Calu3 (cell line): Measurements from ENCODE around the gene OBP2B. TPM values are rescaled to one million over a fixed set of nuclear protein-coding genes. Genes with fewer than 3 reads are reported as not detected.

Experiments used
- BruUV-seq: library from RNA; stranded (reverse); fragments of 400-500 nt; replicated peaks from 2 replicates; lab custom pipeline; 2021; lab: Mats Ljungman, UMichigan
- CTCF ChIA-PET: fragments of 300-600 bp; sonication (Branson Sonifier 250); formaldehyde crosslinking; loops from one replicate; lab custom pipeline; 2022; ENCODE audit warnings: antibody characterized with exemption; lab: Charles Lee
- DNase-seq: peaks from one replicate; pipeline ENCODE4 v3.0.0; 2022
- H3K27ac Mint-ChIP-seq: one replicate; pipeline ENCODE4 v1.8.0; 2022; ENCODE audit warnings: mixed read lengths; ENCODE audit not compliant: unreplicated experiment
- H3K27me3 Mint-ChIP-seq: one replicate; pipeline ENCODE4 v1.8.0; 2022; ENCODE audit warnings: mixed read lengths; ENCODE audit not compliant: unreplicated experiment
- H3K36me3 Mint-ChIP-seq: one replicate; pipeline ENCODE4 v1.8.0; 2022; ENCODE audit warnings: mild to moderate bottlenecking, moderate library complexity, mixed read lengths; ENCODE audit not compliant: insufficient read depth, unreplicated experiment
- H3K4me1 Mint-ChIP-seq: one replicate; pipeline ENCODE4 v1.8.0; 2022; ENCODE audit warnings: mild to moderate bottlenecking, low read depth, mixed read lengths; ENCODE audit not compliant: unreplicated experiment
- H3K4me3 Mint-ChIP-seq: one replicate; pipeline ENCODE4 v1.8.0; 2022; ENCODE audit warnings: mild to moderate bottlenecking, low read depth, moderate library complexity, mixed read lengths; ENCODE audit not compliant: unreplicated experiment
- H3K9me3 Mint-ChIP-seq: one replicate; pipeline ENCODE4 v1.8.0; 2022; ENCODE audit warnings: low read depth, mixed read lengths; ENCODE audit not compliant: unreplicated experiment
- CTCF ChIP-seq: fragments of 200-600 bp; IDR thresholded peaks from one replicate; pipeline ENCODE4 v1.8.0; 2022; ENCODE audit warnings: antibody characterized with exemption; ENCODE audit not compliant: unreplicated experiment
- intact Hi-C: fragments of 100-400 bp; cut with micrococcal nuclease; formaldehyde crosslinking; loops from one replicate; pipeline ENCODE4 v1.10.0; 2022; ENCODE audit not compliant: unreplicated experiment
- total RNA-seq: library from RNA; stranded (reverse); gene quantifications from 2 replicates; pipeline ENCODE4 v1.2.3, GENCODE V29; 2022

Gene OBP2B
- total RNA-seq, 1 experiment from 2014 or later, result not detected

GRCh38 chr9:133256136-133256461 is 47.0 kb upstream of the OBP2B start:
- no peak for DNase-seq
- Mint-ChIP-seq H3K36me3 (peaks cover 4% of the 10 kb centered on the region), H3K9me3 (no peaks in the 10 kb centered on the region), H3K4me3 (no peak overlapping the region), H3K27ac (no peak overlapping the region), H3K27me3 (no peaks in the 10 kb centered on the region), H3K4me1 (no peaks in the 10 kb centered on the region)
- BruUV-seq, result no TSS peak
- CTCF ChIA-PET, result interaction anchor here (0.6 kb wide), 1 partner anchor 99 kb away, joined by 4 read pairs; no protein-coding TSS in a partner anchor
- intact Hi-C loops, result no loop called here
- TF ChIP-seq CTCF, result no peak

- no TSS peak for BruUV-seq
- no peaks in the 10 kb centered on the region for H3K27me3 Mint-ChIP-seq
- CTCF ChIA-PET, result no interaction called here
- H3K27ac Mint-ChIP-seq, result no peak overlapping the region
- peaks cover 4% of the 10 kb centered on the region for H3K36me3 Mint-ChIP-seq
- no peak overlapping the region for H3K4me3 Mint-ChIP-seq
- DNase-seq, result no peak
- intact Hi-C loops, result no loop called here
- H3K4me1 Mint-ChIP-seq, result peaks cover 4% of the 10 kb centered on the region
- TF ChIP-seq CTCF, result no peak
- no peaks in the 10 kb centered on the region for H3K9me3 Mint-ChIP-seq
Observed at GRCh38 chr9:133255371-133256135, 46.5 kb upstream of the OBP2B start.

GRCh38 chr9:133254471-133254870 is 45.4 kb upstream of the OBP2B start:
- Mint-ChIP-seq H3K27me3 (no peaks in the 10 kb centered on the region), H3K9me3 (no peaks in the 10 kb centered on the region), H3K36me3 (peaks cover 4% of the 10 kb centered on the region), H3K4me3 (no peak overlapping the region), H3K4me1 (peaks cover 14% of the 10 kb centered on the region), H3K27ac (no peak overlapping the region)
- intact Hi-C loops, result no loop called here
- no peak for DNase-seq
- no peak for TF ChIP-seq CTCF
- TSS peak; percentile 76 for BruUV-seq
- CTCF ChIA-PET, result no interaction called here

GRCh38 chr9:133253268-133253667 is 44.2 kb upstream of the OBP2B start:
- CTCF ChIA-PET, result interaction anchor here (0.8 to 0.9 kb wide), 2 partner anchors 14 to 65 kb away, joined by 3 to 4 read pairs; no protein-coding TSS in a partner anchor

More at GRCh38 chr9:133253268-133253667, 44.2 kb upstream of the OBP2B start:
- intact Hi-C loops, result no loop called here
- no peak for TF ChIP-seq CTCF
- H3K36me3 Mint-ChIP-seq, result peaks cover 4% of the 10 kb centered on the region
- H3K4me1 Mint-ChIP-seq, result peaks cover 15% of the 10 kb centered on the region
- no peak overlapping the region for H3K27ac Mint-ChIP-seq
- H3K4me3 Mint-ChIP-seq, result no peak overlapping the region
- H3K9me3 Mint-ChIP-seq, result no peaks in the 10 kb centered on the region
- no TSS peak for BruUV-seq
- H3K27me3 Mint-ChIP-seq, result no peaks in the 10 kb centered on the region
- DNase-seq, result no peak
